Gastroesophageal sphincter (tissue), 4 donors: ENCODE results near the gene BICD1. TPM values are rescaled to one million over a fixed set of nuclear protein-coding genes. Genes with fewer than 3 reads are reported as not detected.

Source experiments
- ATAC-seq: fragments of 150-250 bp; one replicate; pipeline ENCODE4 v1.9.1; 2016; ENCODE audit warnings: mild to moderate bottlenecking, moderate library complexity
- H3K27ac ChIP-seq, 4 donors: fragments of 200-600 bp; sonication (generic) in 3 of 4; 1 replicate in 3 of 4; 2 replicates in 1 of 4; pipeline ENCODE4 v1.5.1; 2016 to 2019
- H3K27me3 ChIP-seq: fragments of 200-600 bp; sonication (generic); one replicate; pipeline ENCODE4 v1.5.1; 2019
- H3K36me3 ChIP-seq, 2 donors: fragments of 200-600 bp; sonication (generic); one replicate each; pipeline ENCODE4 v1.5.1; 2019; ENCODE audit warnings: control low read depth in 1 of 2
- H3K4me1 ChIP-seq, 3 donors: fragments of 200-600 bp; sonication (generic); 1 replicate in 2 of 3; 2 replicates in 1 of 3; pipeline ENCODE4 v1.5.1; 2016 to 2019; ENCODE audit warnings: control low read depth in 2 of 3
- H3K4me3 ChIP-seq, 2 donors: fragments of 200-600 bp; sonication (generic); one replicate each; pipeline ENCODE4 v1.5.1; 2019; ENCODE audit warnings: mild to moderate bottlenecking in 1 of 2, moderate library complexity in 1 of 2
- H3K9me3 ChIP-seq, 3 donors: fragments of 200-600 bp; sonication (generic); one replicate each; pipeline ENCODE4 v1.5.1; 2017 to 2019; ENCODE audit warnings: control low read depth in 2 of 3
- EP300 ChIP-seq: sonication (generic); formaldehyde crosslinking; IDR thresholded peaks from one replicate; pipeline ENCODE4 v1.6.1; 2017; ENCODE audit warnings: antibody characterized with exemption, mild to moderate bottlenecking
- POLR2A ChIP-seq, 2 donors: fragments of 450-650 bp; IDR thresholded peaks; one replicate each; pipeline ENCODE4 v1.6.1; 2017; ENCODE audit warnings: antibody characterized with exemption in 2 of 2, mild to moderate bottlenecking in 2 of 2, moderate library complexity in 1 of 2
- POLR2AphosphoS5 ChIP-seq: sonication (generic); formaldehyde crosslinking; IDR thresholded peaks from one replicate; pipeline ENCODE4 v1.6.1; 2017; ENCODE audit warnings: antibody characterized with exemption
- WGBS, 2 donors: methylation state at CpG; one replicate each; pipeline ENCODE4 v1.1.5; 2018; ENCODE audit warnings: low coverage in 1 of 2; 5-methylcytosine and 5-hydroxymethylcytosine counted together
- total RNA-seq, 4 donors: library from RNA; depleted of rRNA; stranded (reverse); fragments of >200 nt; gene quantifications; one replicate each; pipeline ENCODE4 v1.1.0, GENCODE V29; 2016
- TF ChIP-seq, protein P1 (sequence below), 4 experiments: fragments of 200-600 bp in 2 of 4; fragments of 450-650 bp in 2 of 4; sonication (generic) in 1 of 4; IDR thresholded peaks; one replicate each; pipeline ENCODE4 v1.5.1; 2017 to 2019; ENCODE audit warnings: antibody characterized with exemption in 4 of 4, mild to moderate bottlenecking in 2 of 4, moderate library complexity in 2 of 4

BICD1 gene
- total RNA-seq, 4 donors from 2014 or later: 3.8 to 22.5 (median 16.3) TPM

DNA sequence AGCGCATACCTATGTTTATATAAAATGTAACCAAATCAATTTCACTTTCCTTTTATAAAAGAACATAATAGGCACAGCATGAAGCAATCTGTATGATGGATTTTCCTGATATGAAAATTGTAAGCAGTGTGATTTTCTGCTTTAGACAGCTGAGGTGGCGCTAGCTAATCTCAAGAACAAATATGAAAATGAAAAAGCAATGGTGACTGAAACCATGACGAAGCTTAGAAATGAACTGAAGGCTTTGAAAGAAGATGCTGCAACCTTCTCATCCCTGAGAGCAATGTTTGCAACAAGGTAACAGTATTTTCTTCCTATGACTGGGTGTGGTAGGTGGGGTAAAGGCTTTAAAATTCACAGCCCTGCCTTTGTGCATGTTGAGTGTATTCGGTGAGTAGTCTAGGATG, 227.7 kb downstream of the BICD1 start:
- Histone ChIP-seq H3K27ac (no peak overlapping the region), H3K4me3 (no peak overlapping the region), H3K9me3 (no peaks in the 10 kb centered on the region), H3K4me1 (no peaks in the 10 kb centered on the region), H3K36me3 (peaks cover 0 to 31% of the 10 kb centered on the region in 2 donors), H3K27me3 (no peaks in the 10 kb centered on the region)
- TF ChIP-seq EP300 (no peak), POLR2A (IDR thresholded peaks at IDR 0.05) (no peak), POLR2AphosphoS5 (no peak)
- TF ChIP-seq, protein P1, sequence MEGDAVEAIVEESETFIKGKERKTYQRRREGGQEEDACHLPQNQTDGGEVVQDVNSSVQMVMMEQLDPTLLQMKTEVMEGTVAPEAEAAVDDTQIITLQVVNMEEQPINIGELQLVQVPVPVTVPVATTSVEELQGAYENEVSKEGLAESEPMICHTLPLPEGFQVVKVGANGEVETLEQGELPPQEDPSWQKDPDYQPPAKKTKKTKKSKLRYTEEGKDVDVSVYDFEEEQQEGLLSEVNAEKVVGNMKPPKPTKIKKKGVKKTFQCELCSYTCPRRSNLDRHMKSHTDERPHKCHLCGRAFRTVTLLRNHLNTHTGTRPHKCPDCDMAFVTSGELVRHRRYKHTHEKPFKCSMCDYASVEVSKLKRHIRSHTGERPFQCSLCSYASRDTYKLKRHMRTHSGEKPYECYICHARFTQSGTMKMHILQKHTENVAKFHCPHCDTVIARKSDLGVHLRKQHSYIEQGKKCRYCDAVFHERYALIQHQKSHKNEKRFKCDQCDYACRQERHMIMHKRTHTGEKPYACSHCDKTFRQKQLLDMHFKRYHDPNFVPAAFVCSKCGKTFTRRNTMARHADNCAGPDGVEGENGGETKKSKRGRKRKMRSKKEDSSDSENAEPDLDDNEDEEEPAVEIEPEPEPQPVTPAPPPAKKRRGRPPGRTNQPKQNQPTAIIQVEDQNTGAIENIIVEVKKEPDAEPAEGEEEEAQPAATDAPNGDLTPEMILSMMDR (IDR thresholded peaks at IDR 0.05): no peak
- no peak for ATAC-seq
- WGBS, 2 donors: 72 to 83% methylated on average over 4 of the region's 4 CpGs

DNA sequence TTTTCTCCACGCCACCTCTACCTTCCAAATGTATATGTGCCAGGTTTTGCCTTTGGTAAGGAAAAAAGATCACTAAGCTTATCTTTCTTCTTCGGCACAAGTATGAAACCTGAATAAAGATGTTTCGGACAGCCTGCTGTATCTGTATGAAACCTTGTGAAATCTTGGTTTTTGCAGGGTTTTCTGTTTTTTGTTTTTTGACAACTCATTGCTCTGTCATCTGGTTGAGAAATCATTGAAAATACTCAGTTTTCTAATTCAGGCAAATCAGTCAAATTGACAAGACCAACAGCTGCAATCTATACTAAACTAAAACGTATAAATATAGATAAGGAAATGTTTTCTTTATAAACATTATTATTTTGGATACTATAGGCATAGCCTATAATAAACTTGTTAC, 229.6 kb downstream of the BICD1 start:
- 91 to 93% methylated on average over 4 of the region's 4 CpGs for WGBS, 2 donors
- TF ChIP-seq EP300 (no peak), POLR2AphosphoS5 (no peak), POLR2A (IDR thresholded peaks at IDR 0.05) (no peak)
- TF ChIP-seq, protein P1 (IDR thresholded peaks at IDR 0.05): no peak

DNA sequence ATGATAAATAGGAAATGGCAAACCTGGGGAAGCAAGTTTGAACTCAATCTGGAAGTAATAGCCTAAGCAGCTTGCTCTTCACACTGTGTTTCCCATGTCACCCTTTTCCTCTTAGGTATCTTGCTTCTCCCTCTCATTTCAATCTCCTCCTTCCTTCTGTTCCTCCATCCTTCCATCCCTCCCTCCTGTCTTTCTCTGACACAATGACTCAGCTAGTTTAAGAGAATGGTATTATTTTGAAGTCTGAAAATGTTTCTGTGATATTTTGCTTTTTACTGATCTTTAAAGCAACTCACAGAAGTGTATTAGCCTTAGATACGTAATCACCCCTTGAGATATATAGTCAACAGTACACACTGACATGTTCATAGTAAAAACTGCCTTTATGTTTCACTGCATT, 236.8 kb downstream of the BICD1 start:
- WGBS, 2 donors: 92 to 100% methylated on average over 1 of the region's 1 CpG
- no peaks in the 10 kb centered on the region for H3K27me3 ChIP-seq
- H3K36me3 ChIP-seq: peaks cover 0 to 21% of the 10 kb centered on the region in 2 donors
- H3K4me3 ChIP-seq: no peak overlapping the region
- H3K4me1 ChIP-seq: no peaks in the 10 kb centered on the region
- H3K9me3 ChIP-seq: no peaks in the 10 kb centered on the region
- H3K27ac ChIP-seq: no peak overlapping the region
- no peak for TF ChIP-seq EP300
- no peak for TF ChIP-seq POLR2A (IDR thresholded peaks at IDR 0.05)
- no peak for TF ChIP-seq POLR2AphosphoS5
- no peak for ATAC-seq

More for the DNA sequence above, 229.6 kb downstream of the BICD1 start:
- no peaks in the 10 kb centered on the region for H3K9me3 ChIP-seq
- ATAC-seq: no peak
- no peaks in the 10 kb centered on the region for H3K27me3 ChIP-seq
- H3K36me3 ChIP-seq: peaks cover 0 to 37% of the 10 kb centered on the region in 2 donors
- H3K27ac ChIP-seq: no peak overlapping the region
- no peaks in the 10 kb centered on the region for H3K4me1 ChIP-seq
- no peak overlapping the region for H3K4me3 ChIP-seq

DNA sequence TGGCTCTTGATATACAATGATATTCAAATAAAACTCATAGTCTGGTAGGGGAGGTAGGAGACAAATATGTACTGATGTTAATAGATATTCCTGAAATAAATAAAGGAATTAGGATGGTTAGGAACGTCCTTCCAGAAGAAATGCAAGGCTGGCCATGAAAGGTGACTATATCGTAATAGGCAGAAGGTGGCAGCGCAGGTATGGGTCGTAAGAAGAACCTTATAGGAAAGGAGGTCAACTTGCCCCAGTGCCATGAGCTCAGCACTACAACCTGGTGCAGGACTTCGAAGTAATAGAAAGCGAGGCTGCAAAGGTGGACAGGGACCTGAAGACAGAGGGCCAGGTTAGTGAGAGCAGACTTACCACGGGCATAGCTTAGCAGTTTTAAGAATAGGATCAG, 237.4 kb downstream of the BICD1 start:
- Histone ChIP-seq H3K4me3 (no peak overlapping the region), H3K9me3 (no peaks in the 10 kb centered on the region), H3K27me3 (no peaks in the 10 kb centered on the region), H3K27ac (no peak overlapping the region), H3K36me3 (peaks cover 0 to 15% of the 10 kb centered on the region in 2 donors), H3K4me1 (no peaks in the 10 kb centered on the region)
- 84 to 92% methylated on average over 5 to 7 of the region's 7 CpGs for WGBS, 2 donors
- no peak for ATAC-seq
- no peak for TF ChIP-seq POLR2AphosphoS5
- TF ChIP-seq POLR2A (IDR thresholded peaks at IDR 0.05): no peak
- TF ChIP-seq, protein P1 (IDR thresholded peaks at IDR 0.05): no peak
- no peak for TF ChIP-seq EP300

DNA sequence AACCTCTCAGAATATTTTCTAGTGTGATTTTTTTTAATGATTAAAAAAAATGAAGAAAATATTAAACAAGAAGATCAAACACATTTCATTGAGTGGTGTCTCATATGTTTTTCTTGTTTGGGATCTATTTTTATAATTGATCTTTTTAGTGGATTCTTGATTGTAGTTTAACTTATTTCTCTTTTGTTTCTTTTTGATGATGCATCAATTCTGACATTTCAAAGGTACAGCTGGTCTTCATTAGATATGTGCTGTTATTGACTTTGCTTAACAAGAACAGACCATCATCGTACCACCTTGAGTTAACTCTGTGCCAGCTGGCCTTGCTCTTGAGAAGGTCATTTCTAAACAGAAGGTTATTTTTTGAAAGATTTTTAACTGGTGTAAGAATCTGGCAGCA, 246.9 kb downstream of the BICD1 start:
- H3K36me3 ChIP-seq: no peaks in the 10 kb centered on the region
- TF ChIP-seq POLR2AphosphoS5: no peak
- TF ChIP-seq POLR2A (IDR thresholded peaks at IDR 0.05): no peak
- TF ChIP-seq, protein P1 (IDR thresholded peaks at IDR 0.05): no peak
- no peak for TF ChIP-seq EP300

More for the DNA sequence above, 246.9 kb downstream of the BICD1 start:
- Histone ChIP-seq H3K4me1 (no peaks in the 10 kb centered on the region), H3K9me3 (no peaks in the 10 kb centered on the region), H3K4me3 (no peak overlapping the region), H3K27me3 (no peaks in the 10 kb centered on the region), H3K27ac (no peak overlapping the region)
- ATAC-seq: no peak
- WGBS, 2 donors: 56 to 58% methylated on average over 1 of the region's 1 CpG
